Measurements from ENCODE around the gene HIC1. TPM values are rescaled to one million over a fixed set of nuclear protein-coding genes. Genes with fewer than 3 reads are reported as not detected.

HIC1 gene
- polyA plus RNA-seq, 1 donor (not counting 4 experiments of a cell fraction or from before 2014, with no cell fraction given), result 0.64 TPM

GRCh38 chr17:2027528-2028233 is 27.2 kb upstream of the HIC1 start:
- TF ChIP-seq CTCF (optimal IDR thresholded peaks at IDR 0.05 in 1 of 3, IDR thresholded peaks at IDR 0.05 in 1 of 3, conservative IDR thresholded peaks at IDR 0.05 in 1 of 3; ENCODE audit: extremely low read depth in 1 of 3, insufficient read depth in 2 of 3, low read length in 3 of 3) (no peak), EZH2 (IDR thresholded peaks at IDR 0.05; ENCODE audit: low read length) (no peak)
- Histone ChIP-seq H3K4me1 (ENCODE audit: control insufficient read depth, extremely low read depth, insufficient read depth, low read length) (peaks cover 9% of the 10 kb centered on the region), H3K27ac (ENCODE audit: control insufficient read depth, insufficient read depth, low read length) (no peak overlapping the region), H2AFZ (ENCODE audit: control insufficient read depth, low read length) (no peak overlapping the region), H4K20me1 (ENCODE audit: control insufficient read depth, extremely low read depth, insufficient read depth, low read length) (no peaks in the 10 kb centered on the region), H3K27me3 (ENCODE audit: control insufficient read depth, extremely low read depth, insufficient read depth, low read length) (peaks cover 8% of the 10 kb centered on the region), H3K79me2 (ENCODE audit: control insufficient read depth, insufficient read depth, low read length) (peaks cover 5% of the 10 kb centered on the region), H3K9me1 (ENCODE audit: control insufficient read depth, extremely low read depth, insufficient read depth, low read length) (no peaks in the 10 kb centered on the region), H3K4me3 (ENCODE audit: control insufficient read depth in 2 of 3, extremely low read depth in 1 of 3, insufficient read depth in 2 of 3, low read depth in 1 of 3, low read length in 3 of 3) (no peak overlapping the region), H3K9me3 (ENCODE audit: control insufficient read depth, low read depth, low read length) (no peaks in the 10 kb centered on the region), H3K36me3 (ENCODE audit: control insufficient read depth in 2 of 2, extremely low read depth in 1 of 2, insufficient read depth in 2 of 2, low read length in 2 of 2) (no peaks in the 10 kb centered on the region), H3K4me2 (ENCODE audit: control insufficient read depth, extremely low read depth, insufficient read depth, low read depth, low read length) (no peak overlapping the region), H3K9ac (ENCODE audit: control insufficient read depth, extremely low read depth, insufficient read depth, low read length) (no peak overlapping the region)
- no peak for FAIRE-seq
- no peak for DNase-seq (ENCODE audit: low read depth, low spot score)
- dilution Hi-C loops (cut with MboI; ENCODE audit: extremely low pct_ligation_motif_present, low sequenced_read_pairs), result no loop called here

- Histone ChIP-seq H3K9me1 (ENCODE audit: control insufficient read depth, extremely low read depth, insufficient read depth, low read length) (no peaks in the 10 kb centered on the region), H3K9ac (ENCODE audit: control insufficient read depth, extremely low read depth, insufficient read depth, low read length) (no peak overlapping the region), H3K27me3 (ENCODE audit: control insufficient read depth, extremely low read depth, insufficient read depth, low read length) (peaks cover 8% of the 10 kb centered on the region), H3K36me3 (ENCODE audit: control insufficient read depth in 2 of 2, extremely low read depth in 1 of 2, insufficient read depth in 2 of 2, low read length in 2 of 2) (no peaks in the 10 kb centered on the region), H2AFZ (ENCODE audit: control insufficient read depth, low read length) (no peak overlapping the region), H3K4me3 (ENCODE audit: control insufficient read depth in 2 of 3, extremely low read depth in 1 of 3, insufficient read depth in 2 of 3, low read depth in 1 of 3, low read length in 3 of 3) (no peak overlapping the region), H3K4me2 (ENCODE audit: control insufficient read depth, extremely low read depth, insufficient read depth, low read depth, low read length) (no peak overlapping the region), H3K4me1 (ENCODE audit: control insufficient read depth, extremely low read depth, insufficient read depth, low read length) (peaks cover 9% of the 10 kb centered on the region), H3K27ac (ENCODE audit: control insufficient read depth, insufficient read depth, low read length) (no peak overlapping the region), H3K9me3 (ENCODE audit: control insufficient read depth, low read depth, low read length) (no peaks in the 10 kb centered on the region), H4K20me1 (ENCODE audit: control insufficient read depth, extremely low read depth, insufficient read depth, low read length) (no peaks in the 10 kb centered on the region), H3K79me2 (ENCODE audit: control insufficient read depth, insufficient read depth, low read length) (peaks cover 5% of the 10 kb centered on the region)
- FAIRE-seq (no peak), DNase-seq (ENCODE audit: low read depth, low spot score) (no peak)
- dilution Hi-C loops (cut with MboI; ENCODE audit: extremely low pct_ligation_motif_present, low sequenced_read_pairs), result no loop called here
- TF ChIP-seq CTCF (optimal IDR thresholded peaks at IDR 0.05 in 1 of 3, IDR thresholded peaks at IDR 0.05 in 1 of 3, conservative IDR thresholded peaks at IDR 0.05 in 1 of 3; ENCODE audit: extremely low read depth in 1 of 3, insufficient read depth in 2 of 3, low read length in 3 of 3) (no peak), EZH2 (IDR thresholded peaks at IDR 0.05; ENCODE audit: low read length) (no peak)
These were observed 26.7 kb upstream of the HIC1 start for GRCh38 chr17:2028234-2028614.
